ENCODE results near the gene PRKD1. TPM values are rescaled to one million over a fixed set of nuclear protein-coding genes. Genes with fewer than 3 reads are reported as not detected.

The PRKD1 gene
- total RNA-seq, 1 experiment from 2014 or later: not detected

DNA sequence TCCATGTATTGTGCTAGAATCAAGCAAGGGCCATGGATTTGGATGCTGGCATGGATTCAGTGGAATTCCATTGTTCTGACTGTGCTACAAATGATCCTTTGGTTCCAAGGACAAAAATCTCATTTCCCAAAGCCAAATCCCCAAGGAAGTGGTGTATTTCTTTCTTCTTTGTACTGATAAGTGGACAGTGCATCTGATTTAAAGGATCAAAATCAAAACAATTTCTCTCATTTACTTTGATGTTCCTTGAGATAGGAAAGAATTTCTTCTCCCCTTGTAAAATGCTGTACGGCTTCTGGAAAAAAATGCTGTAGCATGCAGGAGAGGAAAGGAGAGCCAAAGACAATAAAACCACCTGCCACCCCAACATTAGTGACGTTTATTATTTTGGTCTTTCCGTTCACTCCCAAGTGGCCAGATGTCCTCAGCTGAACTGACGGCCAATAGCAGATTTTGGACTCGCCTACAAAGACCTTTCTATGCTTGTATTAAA, 185.7 kb downstream of the PRKD1 start:
- H3K36me3 ChIP-seq (ENCODE audit: control insufficient read depth in 1 of 2, insufficient read depth in 2 of 2, low read length in 2 of 2): no peaks in the 10 kb centered on the region
- DNase-seq (ENCODE audit: low read depth, low spot score): no peak
- TF ChIP-seq EGR1 (IDR thresholded peaks at IDR 0.05; ENCODE audit: low read depth) (no peak), SRF (IDR thresholded peaks at IDR 0.05; ENCODE audit: low read depth) (no peak), TCF7L2 (IDR thresholded peaks at IDR 0.05; ENCODE audit: borderline replicate concordance, extremely low read depth, insufficient read depth, insufficient read length) (peak; percentile 19)
- ATAC-seq: no peak
- no peak overlapping the region for H3K4me2 ChIP-seq (ENCODE audit: low read length)
- no peak overlapping the region for H2AFZ ChIP-seq (ENCODE audit: low read depth, low read length, poor library complexity, severe bottlenecking)
- no TSS peak for BruUV-seq (replicated peaks)
- H3K27me3 ChIP-seq (ENCODE audit: insufficient read depth, low read length): no peaks in the 10 kb centered on the region
- H3K9me3 ChIP-seq (ENCODE audit: control insufficient read depth in 1 of 2, insufficient read depth in 1 of 2, low read depth in 1 of 2, low read length in 2 of 2): peaks cover 7 to 26% of the 10 kb centered on the region in 2 experiments; a peak in 2 of 4 replicates
- H3K9me2 ChIP-seq (ENCODE audit: insufficient read depth): no peaks in the 10 kb centered on the region
- POLR2A ChIA-PET: no interaction called here
- CTCF ChIA-PET: no interaction called here
- RAD21 ChIA-PET (ENCODE audit: low non-redundant PET in 1 of 2, low total read pairs in 2 of 2, uncharacterized antibody in 2 of 2, unreplicated experiment in 2 of 2): no interaction called here
- H4K20me1 ChIP-seq (ENCODE audit: insufficient read depth): no peaks in the 10 kb centered on the region; the same call in 1 of the 2 replicates
- no peak overlapping the region for H3K9ac ChIP-seq (ENCODE audit: low read length)
- H3K4me3 ChIP-seq (replicated peaks in 1 of 2; ENCODE audit: low read depth in 1 of 2, low read length in 2 of 2): no peak overlapping the region
- H3K79me2 ChIP-seq (ENCODE audit: insufficient read depth, low read length): no peaks in the 10 kb centered on the region
- H3K4me1 ChIP-seq (ENCODE audit: control insufficient read depth in 1 of 2, insufficient read depth in 2 of 2, low read length in 2 of 2): no peaks in the 10 kb centered on the region
- no peak overlapping the region for H3K27ac ChIP-seq (ENCODE audit: low read depth, low read length)
- intact Hi-C loops (cut with micrococcal nuclease): no loop called here

DNA sequence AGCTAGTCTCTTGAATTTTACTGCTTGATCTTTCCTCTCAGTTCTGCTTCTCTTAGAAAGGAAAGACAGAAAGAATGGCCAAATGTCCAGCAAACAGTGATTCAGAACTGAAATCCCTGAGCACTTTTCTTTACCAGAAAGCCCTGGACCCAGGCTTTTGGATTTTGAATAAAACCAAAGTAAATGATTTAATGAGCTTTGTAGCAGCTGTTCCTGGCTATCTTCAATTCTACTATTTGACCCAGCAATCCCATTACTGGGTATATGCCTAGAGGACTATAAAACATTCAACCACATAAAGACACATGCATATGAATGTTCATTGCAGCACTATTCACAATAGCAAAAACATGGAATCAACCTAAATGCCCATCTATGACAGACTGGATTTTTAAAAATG, 187.2 kb downstream of the PRKD1 start:
- ChIA-PET RAD21 (ENCODE audit: low non-redundant PET in 1 of 2, low total read pairs in 2 of 2, uncharacterized antibody in 2 of 2, unreplicated experiment in 2 of 2) (no interaction called here), POLR2A (no interaction called here), CTCF (no interaction called here)
- no peaks in the 10 kb centered on the region; the same call in 1 of the 2 replicates for H4K20me1 ChIP-seq (ENCODE audit: insufficient read depth)
- DNase-seq (ENCODE audit: low read depth, low spot score) (no peak), ATAC-seq (no peak)
- no peak overlapping the region for H3K27ac ChIP-seq (ENCODE audit: low read depth, low read length)
- H3K9me3 ChIP-seq (ENCODE audit: control insufficient read depth in 1 of 2, insufficient read depth in 1 of 2, low read depth in 1 of 2, low read length in 2 of 2): peaks cover 4 to 24% of the 10 kb centered on the region in 2 experiments; a peak in 2 of 4 replicates
- H3K4me1 ChIP-seq (ENCODE audit: control insufficient read depth in 1 of 2, insufficient read depth in 2 of 2, low read length in 2 of 2): no peaks in the 10 kb centered on the region
- H3K27me3 ChIP-seq (ENCODE audit: insufficient read depth, low read length): no peaks in the 10 kb centered on the region
- no peaks in the 10 kb centered on the region for H3K79me2 ChIP-seq (ENCODE audit: insufficient read depth, low read length)
- H3K4me2 ChIP-seq (ENCODE audit: low read length): no peak overlapping the region
- no TSS peak for BruUV-seq (replicated peaks)
- no peak overlapping the region for H2AFZ ChIP-seq (ENCODE audit: low read depth, low read length, poor library complexity, severe bottlenecking)
- no peak overlapping the region for H3K4me3 ChIP-seq (replicated peaks in 1 of 2; ENCODE audit: low read depth in 1 of 2, low read length in 2 of 2)
- no peaks in the 10 kb centered on the region for H3K36me3 ChIP-seq (ENCODE audit: control insufficient read depth in 1 of 2, insufficient read depth in 2 of 2, low read length in 2 of 2)
- TF ChIP-seq MAX (IDR thresholded peaks at IDR 0.05) (no peak), YY1 (IDR thresholded peaks at IDR 0.05; ENCODE audit: extremely low read depth, insufficient replicate concordance, low read depth, low read length) (no peak), RAD21 (IDR thresholded peaks at IDR 0.05; ENCODE audit: low read depth) (no peak), EZH2phosphoT487 (IDR thresholded peaks at IDR 0.05; ENCODE audit: borderline replicate concordance) (no peak), POLR2A (IDR thresholded peaks at IDR 0.05; ENCODE audit: borderline replicate concordance, extremely low read depth, insufficient read depth, insufficient read length) (no peak), SRF (IDR thresholded peaks at IDR 0.05; ENCODE audit: low read depth) (no peak), EGR1 (IDR thresholded peaks at IDR 0.05; ENCODE audit: low read depth) (no peak), JUND (IDR thresholded peaks at IDR 0.05) (no peak)
- H3K9me2 ChIP-seq (ENCODE audit: insufficient read depth): no peaks in the 10 kb centered on the region
- intact Hi-C loops (cut with micrococcal nuclease): no loop called here
- no peak overlapping the region for H3K9ac ChIP-seq (ENCODE audit: low read length)

Measured in HCT116 (cell line).